D721Med (cell line): ENCODE measurements around the gene RUNX2.

Source experiments
- DNase-seq: peaks from one replicate; pipeline ENCODE4 v3.0.0; 2011; ENCODE audit warnings: low spot score; ENCODE audit not compliant: insufficient read length
- FAIRE-seq: peaks from 2 replicates; lab custom pipeline; 2011; peaks lifted over from hg19 to GRCh38; lab: Jason Lieb, UNC
- CTCF ChIP-seq: IDR thresholded peaks from 2 replicates; pipeline ENCODE4 v1.5.1; 2012; ENCODE audit warnings: mild to moderate bottlenecking, control low read depth; ENCODE audit not compliant: insufficient read depth; ENCODE audit errors: missing control alignments

RUNX2 gene

GRCh38 chr6:45634231-45634630 is 306.1 kb downstream of the RUNX2 start:
- TF ChIP-seq CTCF, result no peak
- no peak for FAIRE-seq
- no peak for DNase-seq

- no peak for FAIRE-seq
- no peak for TF ChIP-seq CTCF
- DNase-seq, result no peak
These were observed 307.2 kb downstream of the RUNX2 start for GRCh38 chr6:45635284-45635867.

- DNase-seq, result no peak
- FAIRE-seq, result no peak
- no peak for TF ChIP-seq CTCF
These were observed 308.9 kb downstream of the RUNX2 start for GRCh38 chr6:45637056-45637455.

GRCh38 chr6:45637611-45638257 is 309.6 kb downstream of the RUNX2 start:
- DNase-seq, result no peak
- no peak for TF ChIP-seq CTCF
- FAIRE-seq, result no peak

GRCh38 chr6:45640081-45640491 is 312.0 kb downstream of the RUNX2 start:
- FAIRE-seq (no peak), DNase-seq (no peak)
- no peak for TF ChIP-seq CTCF

- DNase-seq (no peak), FAIRE-seq (no peak)
- TF ChIP-seq CTCF, result no peak
These were observed 312.7 kb downstream of the RUNX2 start for GRCh38 chr6:45640811-45641210.
